ENCODE data around the gene LZTS2.

- TF ChIP-seq POLR2A (IDR thresholded peaks at IDR 0.05; ENCODE audit: borderline replicate concordance, extremely low read depth, insufficient read depth, insufficient read length) = no peak
- no peak for TF ChIP-seq EGR1 (IDR thresholded peaks at IDR 0.05; ENCODE audit: low read depth)
- no peak for TF ChIP-seq CTCF (IDR thresholded peaks at IDR 0.05 in 2 of 3, conservative IDR thresholded peaks at IDR 0.05 in 1 of 3; ENCODE audit: borderline replicate concordance in 1 of 3, insufficient read depth in 1 of 3, low read depth in 2 of 3, low read length in 2 of 3)
- TF ChIP-seq RAD21 (IDR thresholded peaks at IDR 0.05; ENCODE audit: low read depth) = no peak
- no peak for TF ChIP-seq ELF1 (IDR thresholded peaks at IDR 0.05; ENCODE audit: borderline replicate concordance, low read depth)
- no peak for TF ChIP-seq ZNF274 (IDR thresholded peaks at IDR 0.05; ENCODE audit: low read depth, low read length)
- TF ChIP-seq POLR2AphosphoS5 (IDR thresholded peaks at IDR 0.05; ENCODE audit: low read depth, low read length) = no peak
Measured at GRCh38 chr10:101056365-101057151, 57.0 kb downstream of the LZTS2 start.
